ENCODE results near the gene LRRC47.

Gene LRRC47

GRCh38 chr1:3743826-3744225 lies 52.5 kb downstream of the LRRC47 start:
- no peak for DNase-seq (ENCODE audit: low read depth)
- H3K4me3 ChIP-seq (ENCODE audit: low read length), result no peak overlapping the region
- TF ChIP-seq CTCF (conservative IDR thresholded peaks at IDR 0.05; ENCODE audit: low read length), result no peak

DNA sequence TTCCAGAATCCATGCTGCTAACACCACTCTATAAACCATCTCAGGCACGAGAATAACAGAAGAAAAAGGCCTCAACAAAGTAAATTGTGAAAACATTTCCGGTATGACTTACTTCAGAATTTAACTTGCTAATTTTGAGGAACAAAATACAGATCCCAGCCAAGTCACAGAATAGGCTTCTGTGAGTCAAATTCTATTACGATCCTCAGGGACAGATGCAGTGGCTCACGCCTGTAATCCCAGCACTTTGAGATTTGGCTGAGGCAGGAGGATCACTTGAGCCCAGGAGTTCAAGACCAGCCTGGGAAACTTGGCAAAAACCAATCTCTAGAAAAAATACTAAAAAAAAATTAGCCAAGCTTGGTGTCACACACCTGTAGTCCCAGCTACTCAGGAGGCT lies 52.9 kb downstream of the LRRC47 start:
- TF ChIP-seq CTCF (conservative IDR thresholded peaks at IDR 0.05; ENCODE audit: low read length), result no peak
- DNase-seq (ENCODE audit: low read depth), result peak; percentile 47
- no peak overlapping the region for H3K4me3 ChIP-seq (ENCODE audit: low read length)

DNA sequence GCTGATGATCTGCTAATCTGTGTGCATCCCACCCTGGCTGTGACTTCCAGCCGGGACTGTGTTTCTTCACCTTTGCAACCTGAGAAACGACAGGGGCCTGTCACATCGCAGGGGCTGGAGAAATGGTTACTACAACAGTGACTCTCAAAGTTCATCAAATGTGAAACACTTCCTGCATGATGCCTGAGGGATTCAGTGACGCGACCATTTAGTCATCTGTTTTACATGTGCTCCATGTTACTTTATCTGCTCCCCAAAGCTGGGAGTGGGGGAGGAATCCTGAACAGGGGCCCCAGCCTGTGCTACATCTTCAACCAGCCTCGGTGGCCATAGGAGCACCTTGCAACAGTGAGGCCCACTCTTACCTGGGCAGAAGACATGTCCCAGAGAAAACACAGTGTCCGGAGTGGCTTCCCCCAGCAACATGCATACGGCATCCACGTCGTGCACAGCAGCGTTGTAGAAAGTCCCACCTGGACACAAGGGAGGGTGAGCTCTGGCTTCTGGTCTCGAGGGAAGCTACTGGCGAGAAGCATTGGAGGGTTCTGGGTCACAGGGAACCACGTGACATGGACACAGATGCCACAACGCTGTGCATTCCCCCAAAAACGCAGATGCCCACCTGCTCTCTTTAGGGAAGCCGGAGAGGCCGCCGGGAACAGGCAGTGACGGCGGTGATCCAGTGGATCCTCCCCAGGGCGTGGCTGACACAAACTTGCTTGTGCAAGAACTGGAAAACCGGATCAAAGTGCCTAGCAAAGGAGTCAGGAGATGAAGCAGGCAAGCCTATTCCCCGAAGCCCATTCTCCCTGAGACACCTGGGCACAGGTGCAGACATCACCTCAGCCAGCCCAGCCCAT lies 53.6 kb downstream of the LRRC47 start:
- DNase-seq (ENCODE audit: low read depth), result no peak
- no peak overlapping the region for H3K4me3 ChIP-seq (ENCODE audit: low read length)
- no peak for TF ChIP-seq CTCF (conservative IDR thresholded peaks at IDR 0.05; ENCODE audit: low read length)

- no peak overlapping the region for H3K4me3 ChIP-seq (ENCODE audit: low read length)
- DNase-seq (ENCODE audit: low read depth), result no peak
- no peak for TF ChIP-seq CTCF (conservative IDR thresholded peaks at IDR 0.05; ENCODE audit: low read length)
These were observed 54.5 kb downstream of the LRRC47 start for GRCh38 chr1:3741566-3742438.

DNA sequence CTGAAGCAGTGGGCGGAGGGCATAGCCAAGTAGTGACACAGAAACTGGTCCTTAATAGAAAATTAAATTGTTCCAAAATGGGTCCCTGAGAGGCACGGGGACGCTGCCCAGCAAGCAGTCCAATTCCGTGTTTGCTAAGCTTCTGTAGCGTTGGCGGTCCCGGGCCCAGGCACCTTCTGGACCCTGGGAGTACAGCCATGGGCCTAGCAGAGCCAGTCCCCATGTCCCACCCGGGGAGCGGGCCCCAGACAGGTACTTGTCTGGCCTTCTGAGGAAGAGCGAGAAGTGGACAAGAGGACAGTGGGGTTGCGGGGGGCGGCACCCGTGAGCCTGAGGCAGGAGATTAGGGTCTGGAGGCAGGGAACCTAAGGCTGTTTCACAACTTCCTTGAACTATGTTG lies 55.5 kb downstream of the LRRC47 start:
- no peak for DNase-seq (ENCODE audit: low read depth)
- no peak for TF ChIP-seq CTCF (conservative IDR thresholded peaks at IDR 0.05; ENCODE audit: low read length)
- H3K4me3 ChIP-seq (ENCODE audit: low read length), result no peak overlapping the region

DNA sequence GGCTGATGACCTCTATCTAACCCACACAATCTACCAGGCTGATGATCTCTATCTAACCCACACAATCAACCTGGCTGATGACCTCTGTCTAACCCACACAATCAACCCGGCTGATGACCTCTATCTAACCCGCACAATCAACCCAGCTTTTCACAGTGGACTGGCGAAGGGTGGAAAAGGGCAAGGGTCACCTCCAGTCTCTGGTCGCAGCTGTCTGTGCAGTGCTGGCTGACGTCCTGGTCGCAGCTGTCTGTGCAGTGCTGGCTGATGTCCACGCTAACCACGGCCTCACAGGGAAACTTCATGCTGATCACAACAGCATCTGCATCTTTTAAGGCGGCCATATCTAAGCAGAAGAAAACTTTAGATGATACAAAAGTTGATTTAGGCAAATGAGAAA lies 56.3 kb downstream of the LRRC47 start:
- no peak for DNase-seq (ENCODE audit: low read depth)
- no peak overlapping the region for H3K4me3 ChIP-seq (ENCODE audit: low read length)
- TF ChIP-seq CTCF (conservative IDR thresholded peaks at IDR 0.05; ENCODE audit: low read length), result no peak

Measured in AG10803 (cell line).